Activated naive CD8-positive, alpha-beta T cell treated with anti-CD3 and anti-CD28 coated beads, Interleukin-2, amount 10 ng/mL, durations not matched to agents 7 days and 5 days (primary cell): ENCODE results near the gene PPP2CA. TPM values are rescaled to one million over a fixed set of nuclear protein-coding genes. Genes with fewer than 3 reads are reported as not detected.
"Not testable (repeated sequence)": the region's sequence is repeated elsewhere in the genome, so short reads cannot be mapped to it uniquely, and the experiment has no call there.

ENCODE experiments used
- ATAC-seq: fragments of 150-1000 bp; cut with Tn5 transposase; one replicate; pipeline ENCODE4 v1.10.0; 2021; ENCODE audit warnings: low read depth, moderate library complexity
- POLR2A ChIA-PET: fragments of 350-600 bp; sonication (Branson Sonifier 250); formaldehyde crosslinking; loops from one replicate; lab custom pipeline; 2021; ENCODE audit warnings: antibody characterized with exemption; lab: Charles Lee
- DNase-seq: peaks from one replicate; pipeline ENCODE4 v3.0.0; 2021
- H3K27ac Mint-ChIP-seq: one replicate; pipeline ENCODE4 v1.8.0; 2022; ENCODE audit warnings: mild to moderate bottlenecking, mixed read lengths
- H3K27me3 Mint-ChIP-seq: one replicate; pipeline ENCODE4 v1.8.0; 2022; ENCODE audit warnings: mild to moderate bottlenecking, moderate library complexity, mixed read lengths
- H3K36me3 Mint-ChIP-seq: one replicate; pipeline ENCODE4 v1.8.0; 2021; ENCODE audit warnings: mild to moderate bottlenecking, mixed read lengths
- H3K4me1 Mint-ChIP-seq: one replicate; pipeline ENCODE4 v1.8.0; 2021; ENCODE audit warnings: mixed read lengths
- H3K4me3 Mint-ChIP-seq: one replicate; pipeline ENCODE4 v1.8.0; 2022; ENCODE audit warnings: mild to moderate bottlenecking, moderate library complexity, mixed read lengths
- H3K9me3 Mint-ChIP-seq: one replicate; pipeline ENCODE4 v1.8.0; 2021; ENCODE audit warnings: mixed read lengths
- total RNA-seq, 2 experiments: library from RNA; stranded (reverse); gene quantifications; one replicate each; pipeline ENCODE4 v1.2.3, GENCODE V29; 2021

PPP2CA gene
- total RNA-seq, 2 experiments from 2014 or later, result 122 to 129 TPM

DNA sequence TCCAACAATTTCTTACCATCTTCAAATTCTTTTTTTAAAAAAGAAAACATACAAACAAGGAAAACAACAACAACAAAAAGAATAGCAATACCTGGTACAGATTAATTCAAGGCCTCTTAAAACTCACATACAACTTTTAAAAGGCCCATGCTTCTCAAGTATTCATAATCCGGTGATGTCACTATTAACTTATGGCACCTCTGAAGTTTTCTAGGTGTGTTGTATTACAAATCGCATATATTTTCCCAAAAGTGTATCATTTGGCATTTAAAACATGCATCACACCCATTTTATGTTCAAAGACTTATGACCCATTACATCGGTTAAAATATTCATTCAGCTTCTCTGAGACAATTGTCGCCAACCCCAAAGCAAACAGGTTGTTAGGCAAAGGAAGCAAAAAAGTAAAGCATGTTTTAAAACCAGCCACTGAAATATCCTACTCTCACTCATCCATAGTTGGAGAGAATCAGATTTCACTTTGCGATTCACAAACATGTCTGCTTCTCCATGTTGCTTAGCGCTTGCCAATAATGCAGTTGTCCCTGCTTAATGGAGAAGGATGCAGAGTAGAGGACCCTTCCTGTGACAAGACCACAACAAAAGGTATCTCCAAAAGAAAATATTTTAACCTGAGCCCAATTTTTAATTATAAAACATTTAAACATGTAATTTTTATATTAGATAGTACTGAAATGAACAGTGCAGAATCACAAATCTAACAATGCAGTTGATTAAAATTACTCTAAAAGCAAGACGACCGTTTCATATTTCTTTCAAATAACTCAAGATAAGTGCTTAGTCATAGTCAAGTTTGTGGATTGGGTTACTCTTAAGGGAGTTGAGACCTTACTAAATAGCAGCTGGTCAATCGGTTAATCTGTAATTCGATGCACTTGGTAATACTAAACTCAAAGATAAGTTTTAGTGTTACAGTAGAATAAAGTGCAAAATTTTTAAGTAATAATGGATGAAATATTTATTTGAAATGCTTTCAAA, 50.7 kb downstream of the PPP2CA start:
- ATAC-seq, result no peak
- Mint-ChIP-seq H3K9me3 (no peaks in the 10 kb centered on the region), H3K27me3 (no peaks in the 10 kb centered on the region), H3K36me3 (peaks cover 11% of the 10 kb centered on the region), H3K4me1 (peaks cover 18% of the 10 kb centered on the region), H3K4me3 (peak overlapping the region; percentile 98), H3K27ac (peak overlapping the region; percentile 94)
- POLR2A ChIA-PET, result interaction anchor here (0.7 to 2.8 kb wide), 12 partner anchors 24 to 671 kb away, joined by 3 to 48 read pairs (median 8); partner anchors contain the start of genes C5orf24, PPP2CA and UBE2B
- DNase-seq, result no peak

DNA sequence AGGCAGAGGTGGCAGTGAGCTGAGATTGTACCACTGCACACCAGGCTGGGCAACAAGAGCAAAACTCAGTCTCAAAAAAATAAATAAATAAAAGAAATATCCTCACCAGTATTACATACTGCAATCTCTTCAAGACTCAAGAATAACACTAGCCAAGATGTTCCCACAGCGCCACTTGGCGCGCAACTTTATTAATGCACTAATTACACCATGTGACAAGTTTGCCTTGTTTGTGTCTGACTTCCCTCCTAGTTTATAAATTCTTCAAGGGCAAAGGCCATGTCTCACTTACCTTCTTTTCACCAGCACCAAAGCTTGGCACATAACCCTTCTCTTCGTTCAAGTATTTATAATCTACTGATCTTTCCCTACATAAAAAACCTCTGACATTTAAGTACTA, 53.9 kb downstream of the PPP2CA start:
- Mint-ChIP-seq H3K27me3 (no peaks in the 10 kb centered on the region), H3K27ac (no peak overlapping the region), H3K9me3 (no peaks in the 10 kb centered on the region), H3K4me1 (peaks cover 22% of the 10 kb centered on the region), H3K4me3 (no peak overlapping the region), H3K36me3 (peaks cover 25% of the 10 kb centered on the region)
- POLR2A ChIA-PET, result no interaction called here
- ATAC-seq (no peak), DNase-seq (no peak)

DNA sequence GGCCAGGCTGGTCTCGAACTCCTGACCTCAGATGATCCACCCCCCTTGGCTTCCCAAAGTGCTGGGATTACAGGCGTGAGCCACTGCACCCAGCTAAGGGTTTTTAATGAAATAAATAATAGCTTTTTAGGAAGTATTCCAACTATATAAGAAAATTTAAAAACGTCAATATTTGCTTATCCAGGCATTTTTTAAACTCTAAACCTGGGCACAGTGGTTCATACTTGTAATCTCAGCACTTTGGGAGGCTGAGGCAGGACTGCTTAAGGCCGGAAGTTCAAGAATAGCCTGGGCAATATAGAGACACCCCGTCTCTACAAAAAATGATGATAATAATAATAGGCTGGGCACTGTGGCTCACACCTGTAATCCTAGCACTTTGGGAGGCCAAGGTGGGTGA, 63.3 kb downstream of the PPP2CA start:
- DNase-seq, result no peak
- Mint-ChIP-seq H3K27me3 (no peaks in the 10 kb centered on the region), H3K27ac (no peak overlapping the region), H3K36me3 (peaks cover 57% of the 10 kb centered on the region), H3K9me3 (no peaks in the 10 kb centered on the region), H3K4me1 (peaks cover 7% of the 10 kb centered on the region), H3K4me3 (no peak overlapping the region)
- ATAC-seq, result no peak
- POLR2A ChIA-PET, result interaction anchor here (3.0 kb wide), 1 partner anchor 14 kb away, joined by 18 read pairs; the partner anchor contains the start of gene SKP1

DNA sequence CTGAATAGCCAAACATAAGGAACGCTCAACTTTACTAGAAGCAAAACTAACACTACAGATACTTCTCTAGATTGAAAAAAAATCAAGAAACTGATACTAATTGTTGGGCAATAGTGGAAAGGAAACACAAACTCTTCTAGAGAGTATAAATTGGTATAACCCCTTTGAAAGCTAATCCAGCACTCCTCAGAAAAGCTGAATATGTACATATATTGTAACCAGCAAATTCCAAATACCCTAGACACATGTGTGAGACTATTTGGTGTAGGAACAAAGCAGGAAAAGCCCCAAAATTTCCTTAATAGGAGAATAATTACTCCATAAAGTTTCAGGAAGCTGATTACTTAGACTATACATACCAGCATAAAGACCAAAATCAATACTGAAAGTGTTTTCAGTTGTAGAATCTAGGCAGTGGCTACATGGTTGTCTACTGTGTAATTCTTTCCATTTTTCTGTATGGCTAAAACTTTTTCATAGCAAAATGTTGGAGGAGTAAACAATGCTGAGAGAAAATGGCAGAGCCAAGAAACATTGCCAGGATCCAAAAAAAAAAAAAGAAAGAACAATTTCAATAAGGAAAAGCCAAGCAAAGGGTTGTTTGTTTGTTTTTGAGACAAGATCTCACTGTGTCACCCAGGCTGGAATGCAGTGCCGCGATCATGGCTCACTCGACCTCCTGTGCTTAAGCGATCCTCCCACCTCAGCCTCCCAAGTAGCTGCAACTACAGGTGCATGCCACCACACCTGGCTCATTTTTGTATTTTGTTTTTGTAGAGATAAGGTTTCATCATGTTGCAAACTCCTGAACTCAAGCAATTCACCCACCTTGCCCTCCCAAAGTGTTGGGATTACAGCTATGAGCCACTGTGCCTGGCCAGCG, 64.1 kb downstream of the PPP2CA start:
- Mint-ChIP-seq H3K9me3 (no peaks in the 10 kb centered on the region), H3K27ac (no peak overlapping the region), H3K27me3 (no peaks in the 10 kb centered on the region), H3K36me3 (peaks cover 53% of the 10 kb centered on the region), H3K4me3 (no peak overlapping the region), H3K4me1 (peaks cover 5% of the 10 kb centered on the region)
- POLR2A ChIA-PET, result interaction anchor here (0.7 to 3.0 kb wide), 2 partner anchors 15 to 80 kb away, joined by 4 to 18 read pairs; partner anchors contain the start of gene SKP1
- ATAC-seq (no peak), DNase-seq (no peak)

DNA sequence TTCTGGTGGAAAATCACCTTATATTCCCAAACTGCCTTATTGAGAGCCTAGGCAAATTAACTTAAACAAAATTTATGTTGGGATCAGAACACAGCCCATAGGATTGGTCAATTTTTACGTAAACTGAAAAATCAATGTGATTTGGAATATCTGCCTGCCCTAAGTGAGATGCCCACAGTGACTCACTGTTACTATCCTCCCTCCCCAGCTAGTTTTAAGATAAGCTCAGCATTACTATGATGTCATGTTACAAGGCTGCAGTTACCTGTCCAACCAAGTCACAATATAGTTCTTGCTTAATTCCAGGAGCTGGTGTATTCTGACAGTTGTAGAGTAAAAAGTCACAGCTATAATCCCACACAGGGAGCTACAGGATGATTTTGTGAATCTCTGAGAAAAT, 72.2 kb downstream of the PPP2CA start:
- POLR2A ChIA-PET, result interaction anchor here (0.6 to 4.6 kb wide), 3 partner anchors 13 to 452 kb away, joined by 3 to 33 read pairs (median 6); partner anchors contain the start of gene SKP1
- Mint-ChIP-seq H3K9me3 (no peaks in the 10 kb centered on the region), H3K4me1 (peaks cover 23% of the 10 kb centered on the region), H3K4me3 (no peak overlapping the region), H3K27me3 (no peaks in the 10 kb centered on the region), H3K27ac (no peak overlapping the region), H3K36me3 (peaks cover 42% of the 10 kb centered on the region)
- no peak for DNase-seq
- no peak for ATAC-seq

DNA sequence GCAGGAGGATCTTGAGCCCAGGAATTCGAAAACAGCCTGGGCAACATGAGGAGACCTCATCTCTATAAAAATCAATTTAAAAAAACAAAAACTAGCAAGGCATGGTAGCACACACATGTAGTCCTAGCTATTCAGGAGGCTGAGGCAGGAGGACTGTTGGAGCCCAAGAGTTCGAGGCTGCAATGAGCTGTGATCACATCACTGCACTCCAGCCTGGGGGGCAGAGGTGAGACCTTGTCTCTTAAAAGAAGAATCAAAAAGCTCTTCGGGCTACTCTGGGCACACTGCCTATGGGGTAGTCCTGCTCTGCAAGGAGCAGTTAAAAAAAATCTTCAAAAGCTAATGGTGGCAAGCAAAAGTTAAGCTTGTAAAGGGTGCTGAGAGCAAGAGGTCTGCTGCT, 72.6 kb downstream of the PPP2CA start:
- H3K36me3 Mint-ChIP-seq, result peaks cover 41% of the 10 kb centered on the region

DNA sequence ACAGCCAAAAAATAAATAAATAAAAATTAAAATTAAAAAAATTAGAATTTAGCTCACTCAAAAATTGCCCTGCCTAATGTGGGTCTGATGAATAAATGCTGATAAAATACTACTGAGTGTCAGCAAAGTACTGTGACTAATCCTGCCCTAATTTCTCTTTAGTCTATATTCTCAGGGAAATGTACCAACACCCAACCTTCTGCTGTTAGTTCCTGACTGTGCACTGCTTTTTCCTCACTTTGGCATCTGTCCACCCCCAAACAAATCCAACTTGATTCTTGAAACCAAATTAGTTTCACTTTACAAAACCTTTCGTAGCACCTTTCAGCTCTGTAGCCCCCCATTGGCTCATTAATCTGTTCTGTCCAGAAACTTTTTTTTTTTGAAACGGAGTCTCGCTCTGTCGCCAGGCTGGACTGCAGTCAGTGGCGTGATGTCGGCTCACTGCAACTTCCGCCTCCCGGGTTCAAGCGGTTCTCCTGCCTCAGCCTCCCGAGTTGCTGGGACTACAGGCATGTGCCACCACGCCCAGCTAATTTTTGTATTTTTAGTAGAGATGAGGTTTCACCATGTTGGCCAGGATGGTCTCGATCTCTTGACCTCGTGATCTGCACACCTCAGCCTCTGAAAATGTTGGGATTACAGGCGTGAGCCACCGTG, 73.6 kb downstream of the PPP2CA start:
- Mint-ChIP-seq H3K27ac (peak overlapping the region; percentile 35), H3K4me1 (peaks cover 25% of the 10 kb centered on the region), H3K36me3 (peaks cover 36% of the 10 kb centered on the region)
- not testable (repeated sequence) for H3K9me3 Mint-ChIP-seq, H3K27me3 Mint-ChIP-seq, H3K4me3 Mint-ChIP-seq, ATAC-seq, DNase-seq
- POLR2A ChIA-PET, result interaction anchor here (1.1 to 4.6 kb wide), 2 partner anchors 24 to 33 kb away, joined by 3 to 33 read pairs; partner anchors contain the start of gene SKP1

More for the DNA sequence above, 72.6 kb downstream of the PPP2CA start:
- no peak overlapping the region for H3K4me3 Mint-ChIP-seq
- no peak overlapping the region for H3K27ac Mint-ChIP-seq
- H3K4me1 Mint-ChIP-seq, result peaks cover 24% of the 10 kb centered on the region
- no peaks in the 10 kb centered on the region for H3K9me3 Mint-ChIP-seq
- no peaks in the 10 kb centered on the region for H3K27me3 Mint-ChIP-seq
- POLR2A ChIA-PET, result interaction anchor here (1.1 to 4.6 kb wide), 2 partner anchors 12 to 23 kb away, joined by 6 to 33 read pairs; partner anchors contain the start of gene SKP1
- DNase-seq (no peak), ATAC-seq (no peak)

DNA sequence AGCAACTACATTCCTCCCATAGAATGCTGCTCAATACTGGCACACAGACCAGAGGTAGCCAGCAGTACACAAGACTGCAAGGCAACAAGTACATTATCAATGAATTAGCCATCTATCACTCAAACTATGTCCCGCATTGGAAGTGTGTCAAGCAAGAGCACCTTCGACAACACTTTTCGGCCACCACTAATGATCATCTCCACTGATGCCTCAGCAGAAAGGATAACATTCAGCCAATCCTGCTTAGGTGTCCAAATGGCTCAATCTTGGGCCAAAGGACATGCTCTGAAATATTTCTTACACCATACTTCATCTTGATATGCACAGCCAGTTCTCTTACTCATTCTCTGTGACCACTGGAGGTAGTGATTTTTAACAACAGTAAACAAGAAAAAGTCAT, 74.2 kb downstream of the PPP2CA start:
- peaks cover 37% of the 10 kb centered on the region for H3K36me3 Mint-ChIP-seq

DNA sequence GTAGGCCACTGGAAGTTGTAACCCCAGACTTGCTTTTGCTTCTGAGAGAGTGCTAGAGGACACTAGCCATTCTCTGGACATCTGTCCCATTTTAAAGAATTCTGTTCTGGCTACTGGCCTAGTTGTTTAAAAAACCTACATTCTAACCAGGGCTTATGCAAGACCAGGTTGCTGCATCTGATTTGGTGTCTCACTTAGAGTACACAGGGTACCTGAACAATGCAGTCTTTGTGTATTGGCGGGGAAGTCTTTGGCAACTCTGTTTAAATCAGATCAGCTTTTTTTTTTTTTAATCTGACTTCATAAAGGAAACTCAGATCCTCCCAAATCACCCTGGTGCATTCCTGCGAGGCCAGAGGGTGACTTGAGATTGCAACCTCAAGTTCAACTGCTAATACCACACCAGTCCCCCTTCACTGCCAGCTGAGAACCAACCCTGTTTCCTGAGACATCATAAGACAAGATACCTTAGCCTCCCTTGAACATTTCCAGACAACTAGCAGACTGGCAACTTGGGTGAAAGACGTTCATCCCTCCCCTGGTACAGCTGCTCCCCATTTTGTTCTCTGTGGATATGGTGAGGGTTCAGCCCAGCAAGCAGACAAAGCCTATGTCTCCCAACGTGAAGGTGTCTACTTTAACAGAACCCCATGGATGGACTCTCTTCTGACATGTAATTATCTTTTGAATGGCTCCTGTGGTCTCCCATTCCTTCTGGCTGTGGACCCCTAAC, 76.1 kb downstream of the PPP2CA start:
- Mint-ChIP-seq H3K4me1 (peaks cover 32% of the 10 kb centered on the region), H3K36me3 (peaks cover 34% of the 10 kb centered on the region), H3K27me3 (no peaks in the 10 kb centered on the region), H3K9me3 (no peaks in the 10 kb centered on the region), H3K4me3 (no peak overlapping the region), H3K27ac (peak overlapping the region; percentile 50)
- ATAC-seq (no peak), DNase-seq (no peak)
- POLR2A ChIA-PET, result interaction anchor here (0.7 to 4.6 kb wide), 5 partner anchors 19 to 589 kb away, joined by 3 to 33 read pairs (median 3); partner anchors contain the start of genes CAMLG, SKP1 and VDAC1

More for the DNA sequence above, 74.2 kb downstream of the PPP2CA start:
- H3K27ac Mint-ChIP-seq, result no peak overlapping the region
- ATAC-seq (no peak), DNase-seq (no peak)
- POLR2A ChIA-PET, result interaction anchor here (1.0 to 4.6 kb wide), 3 partner anchors 25 to 112 kb away, joined by 3 to 33 read pairs (median 3); partner anchors contain the start of gene SKP1
- peaks cover 26% of the 10 kb centered on the region for H3K4me1 Mint-ChIP-seq
- no peak overlapping the region for H3K4me3 Mint-ChIP-seq
- no peaks in the 10 kb centered on the region for H3K9me3 Mint-ChIP-seq
- H3K27me3 Mint-ChIP-seq, result no peaks in the 10 kb centered on the region

DNA sequence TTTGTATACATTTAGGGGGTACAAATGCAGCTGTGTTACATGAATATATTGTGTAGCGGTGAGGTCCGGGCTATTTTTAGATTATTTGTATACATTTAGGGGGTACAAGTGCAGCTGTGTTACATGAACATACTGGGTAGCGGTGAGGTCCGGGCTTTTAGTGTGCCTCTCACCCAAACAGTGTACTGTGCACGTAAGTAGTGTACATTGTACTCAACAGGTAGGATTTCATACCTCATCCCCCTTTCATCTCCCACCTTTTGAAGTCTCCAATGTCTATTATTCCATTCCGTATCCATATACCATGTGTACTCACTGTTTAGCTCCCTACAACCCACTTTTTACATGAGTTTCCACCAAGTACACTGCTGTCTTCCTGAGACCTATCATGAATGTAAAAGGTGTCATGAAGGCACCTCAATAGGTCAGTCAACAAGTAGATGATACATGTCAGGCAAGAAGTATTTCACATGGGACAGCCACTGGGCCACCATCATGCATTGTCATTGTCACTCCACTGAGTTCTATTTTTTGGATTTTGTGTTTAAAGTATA, 76.8 kb downstream of the PPP2CA start:
- ATAC-seq (no peak), DNase-seq (no peak)
- Mint-ChIP-seq H3K4me1 (peaks cover 34% of the 10 kb centered on the region), H3K4me3 (no peak overlapping the region), H3K27ac (peak overlapping the region; percentile 28), H3K27me3 (no peaks in the 10 kb centered on the region), H3K9me3 (no peaks in the 10 kb centered on the region), H3K36me3 (peaks cover 33% of the 10 kb centered on the region)
- POLR2A ChIA-PET, result interaction anchor here (0.7 to 4.6 kb wide), 5 partner anchors 20 to 144 kb away, joined by 3 to 33 read pairs (median 4); partner anchors contain the start of genes SKP1 and VDAC1

DNA sequence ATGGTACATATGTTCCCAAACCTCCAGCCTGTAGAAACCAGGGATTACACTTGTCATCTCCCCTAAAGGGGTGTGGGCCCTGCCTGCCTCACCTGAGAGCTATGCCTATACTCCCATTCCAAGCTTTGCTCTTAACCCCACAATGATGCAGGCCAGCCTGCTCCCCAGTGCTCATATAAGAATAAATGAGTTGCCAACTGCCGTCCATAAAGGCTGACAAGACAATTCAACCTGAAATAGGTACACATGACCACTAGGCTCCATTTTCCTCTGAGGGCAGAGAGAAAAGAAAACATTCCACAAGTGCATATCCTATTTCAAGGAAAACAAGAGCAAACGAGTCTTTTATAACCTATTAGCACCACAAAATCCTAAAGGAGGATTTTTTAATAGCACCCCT, 77.6 kb downstream of the PPP2CA start:
- Mint-ChIP-seq H3K4me3 (no peak overlapping the region), H3K27me3 (no peaks in the 10 kb centered on the region), H3K36me3 (peaks cover 29% of the 10 kb centered on the region), H3K9me3 (no peaks in the 10 kb centered on the region), H3K4me1 (peaks cover 32% of the 10 kb centered on the region), H3K27ac (peak overlapping the region; percentile 59)
- DNase-seq (no peak), ATAC-seq (no peak)
- POLR2A ChIA-PET, result interaction anchor here (0.7 to 2.7 kb wide), 3 partner anchors 29 to 109 kb away, joined by 4 to 10 read pairs (median 5); partner anchors contain the start of gene SKP1
